Transverse colon (tissue), 1 donor: ENCODE results near the gene ANP32A.

Experiments
- EP300 ChIP-seq: sonication (generic); formaldehyde crosslinking; IDR thresholded peaks from one replicate; pipeline ENCODE4 v1.6.1; 2017; ENCODE audit warnings: antibody characterized with exemption, low read depth
- POLR2A ChIP-seq: fragments of 450-650 bp; IDR thresholded peaks from one replicate; pipeline ENCODE4 v1.6.1; 2016; ENCODE audit warnings: antibody characterized with exemption, mild to moderate bottlenecking, moderate library complexity

- TF ChIP-seq EP300 (no peak), POLR2A (no peak)
These were observed 47.7 kb downstream of the ANP32A start for GRCh38 chr15:68773036-68773435.
